Right atrium auricular region (tissue), 2 donors: ENCODE data around the gene UNK. TPM values are rescaled to one million over a fixed set of nuclear protein-coding genes. Genes with fewer than 3 reads are reported as not detected.
A peak's percentile ranks its signal among the peaks of the same experiment; 100 is the strongest.

Source experiments
- DNase-seq: peaks from one replicate; pipeline ENCODE4 v3.0.0-alpha.2; 2019; ENCODE audit warnings: low spot score
- H3K27ac ChIP-seq, 2 donors: fragments of 200-600 bp; sonication (generic); 1 replicate in 1 of 2; 2 replicates in 1 of 2; pipeline ENCODE4 v1.5.1; 2016 to 2019
- H3K27me3 ChIP-seq, 2 donors: fragments of 200-600 bp; sonication (generic); one replicate each; pipeline versions ENCODE4 v1.5.1 to v1.6.0; 2017 to 2019
- H3K36me3 ChIP-seq: fragments of 200-600 bp; sonication (generic); one replicate; pipeline ENCODE4 v1.5.1; 2016
- H3K4me1 ChIP-seq, 2 donors: fragments of 200-600 bp; sonication (generic); one replicate each; pipeline versions ENCODE4 v1.5.1 to v1.6.0; 2017 to 2019
- H3K4me3 ChIP-seq, 2 donors: fragments of 200-600 bp; sonication (generic); 1 replicate in 1 of 2; 2 replicates in 1 of 2; pipeline ENCODE4 v1.5.1; 2017 to 2019; ENCODE audit warnings: mild to moderate bottlenecking in 1 of 2, moderate library complexity in 1 of 2
- H3K9me3 ChIP-seq, 2 donors: fragments of 200-600 bp; sonication (generic); one replicate each; pipeline ENCODE4 v1.5.1; 2019
- total RNA-seq, 2 donors: library from RNA; depleted of rRNA; stranded (reverse); fragments of >200 nt; gene quantifications; one replicate each; pipeline ENCODE4 v1.1.0, GENCODE V29; 2016
- TF ChIP-seq, protein P1 (sequence below), 2 donors: fragments of 200-600 bp; sonication (generic); IDR thresholded peaks; one replicate each; pipeline ENCODE4 v1.5.1; 2019; ENCODE audit warnings: antibody characterized with exemption in 2 of 2

UNK gene
- total RNA-seq, 2 donors from 2014 or later, result 18.8 to 25.3 TPM

GRCh38 chr17:75762513-75763268 lies 21.9 kb upstream of the UNK start:
- peaks cover 0 to 22% of the 10 kb centered on the region in 2 donors for H3K4me1 ChIP-seq
- no peaks in the 10 kb centered on the region for H3K27me3 ChIP-seq
- no peak overlapping the region for H3K4me3 ChIP-seq
- no peaks in the 10 kb centered on the region for H3K9me3 ChIP-seq
- DNase-seq, result no peak
- no peak overlapping the region for H3K27ac ChIP-seq
- TF ChIP-seq, protein P1, sequence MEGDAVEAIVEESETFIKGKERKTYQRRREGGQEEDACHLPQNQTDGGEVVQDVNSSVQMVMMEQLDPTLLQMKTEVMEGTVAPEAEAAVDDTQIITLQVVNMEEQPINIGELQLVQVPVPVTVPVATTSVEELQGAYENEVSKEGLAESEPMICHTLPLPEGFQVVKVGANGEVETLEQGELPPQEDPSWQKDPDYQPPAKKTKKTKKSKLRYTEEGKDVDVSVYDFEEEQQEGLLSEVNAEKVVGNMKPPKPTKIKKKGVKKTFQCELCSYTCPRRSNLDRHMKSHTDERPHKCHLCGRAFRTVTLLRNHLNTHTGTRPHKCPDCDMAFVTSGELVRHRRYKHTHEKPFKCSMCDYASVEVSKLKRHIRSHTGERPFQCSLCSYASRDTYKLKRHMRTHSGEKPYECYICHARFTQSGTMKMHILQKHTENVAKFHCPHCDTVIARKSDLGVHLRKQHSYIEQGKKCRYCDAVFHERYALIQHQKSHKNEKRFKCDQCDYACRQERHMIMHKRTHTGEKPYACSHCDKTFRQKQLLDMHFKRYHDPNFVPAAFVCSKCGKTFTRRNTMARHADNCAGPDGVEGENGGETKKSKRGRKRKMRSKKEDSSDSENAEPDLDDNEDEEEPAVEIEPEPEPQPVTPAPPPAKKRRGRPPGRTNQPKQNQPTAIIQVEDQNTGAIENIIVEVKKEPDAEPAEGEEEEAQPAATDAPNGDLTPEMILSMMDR (IDR thresholded peaks at IDR 0.05), result no peak
- H3K36me3 ChIP-seq, result no peaks in the 10 kb centered on the region

GRCh38 chr17:75763269-75763607 lies 21.4 kb upstream of the UNK start:
- Histone ChIP-seq H3K4me1 (peaks cover 0 to 22% of the 10 kb centered on the region in 2 donors), H3K27me3 (no peaks in the 10 kb centered on the region), H3K36me3 (no peaks in the 10 kb centered on the region), H3K27ac (no peak overlapping the region), H3K9me3 (no peaks in the 10 kb centered on the region), H3K4me3 (no peak overlapping the region)
- no peak for DNase-seq
- TF ChIP-seq, protein P1 (IDR thresholded peaks at IDR 0.05), result no peak

DNA sequence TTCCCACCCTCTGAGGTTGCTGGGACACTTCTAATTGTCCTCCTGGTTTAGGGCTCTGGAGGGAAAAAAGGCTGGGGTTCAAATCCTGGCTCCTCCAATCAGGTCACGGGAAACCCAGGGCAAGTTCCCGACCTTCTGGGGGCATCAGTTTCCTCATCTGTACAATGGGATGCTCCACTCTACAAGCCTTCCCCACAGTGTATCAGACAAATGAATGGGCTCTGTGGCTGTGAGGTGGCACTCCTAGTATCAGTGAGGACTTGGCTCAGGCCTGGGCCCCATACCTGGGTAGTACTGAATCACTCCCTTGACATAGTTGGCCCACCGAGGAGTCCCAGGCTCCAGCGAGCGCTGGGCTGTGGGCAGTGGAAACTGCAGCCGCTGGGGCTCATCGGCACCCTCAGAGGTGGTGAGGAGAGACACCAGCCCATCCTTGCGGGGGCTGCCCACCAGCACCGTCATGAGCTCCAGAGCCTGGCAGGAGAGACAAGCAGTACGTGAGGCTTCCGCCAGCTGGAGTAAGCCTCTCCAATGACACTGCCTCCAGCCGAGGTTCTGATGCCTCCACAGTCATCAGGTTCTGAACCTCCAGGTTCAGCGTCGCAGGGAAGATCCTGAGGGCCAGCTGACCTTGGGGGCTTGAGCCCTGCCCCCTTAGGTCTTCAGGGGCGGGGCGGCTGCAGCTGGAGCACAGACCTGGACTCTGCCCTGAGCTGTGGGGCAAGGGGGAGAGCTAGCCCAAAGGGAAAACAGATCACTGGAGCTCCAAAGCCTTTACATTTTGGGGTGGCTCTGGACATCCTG lies 20.8 kb upstream of the UNK start:
- H3K4me1 ChIP-seq, result peaks cover 0 to 22% of the 10 kb centered on the region in 2 donors
- H3K36me3 ChIP-seq, result no peaks in the 10 kb centered on the region
- peak overlapping the region; percentile 90 to 92 for H3K27ac ChIP-seq

GRCh38 chr17:75764417-75764710 lies 20.2 kb upstream of the UNK start:
- Histone ChIP-seq H3K27ac (peak overlapping the region; percentile 90 to 92), H3K9me3 (no peaks in the 10 kb centered on the region), H3K27me3 (no peaks in the 10 kb centered on the region), H3K36me3 (no peaks in the 10 kb centered on the region), H3K4me1 (peaks cover 0 to 22% of the 10 kb centered on the region in 2 donors), H3K4me3 (peak overlapping the region; percentile 64 to 79)
- TF ChIP-seq, protein P1 (IDR thresholded peaks at IDR 0.05), result peak in 1 of 2 donors; percentile 33
- DNase-seq, result no peak

More for the DNA sequence above, 20.8 kb upstream of the UNK start:
- Histone ChIP-seq H3K4me3 (peak overlapping the region; percentile 64 to 79), H3K27me3 (no peaks in the 10 kb centered on the region), H3K9me3 (no peaks in the 10 kb centered on the region)
- TF ChIP-seq, protein P1 (IDR thresholded peaks at IDR 0.05), result no peak
- DNase-seq, result no peak

- Histone ChIP-seq H3K9me3 (no peaks in the 10 kb centered on the region), H3K27ac (peak within 1 kb of the TSS; percentile 90 to 92), H3K4me3 (peak within 1 kb of the TSS; percentile 64 to 79), H3K27me3 (no peaks in the 10 kb centered on the region), H3K36me3 (no peaks in the 10 kb centered on the region), H3K4me1 (peaks cover 0 to 22% of the 10 kb centered on the region in 2 donors)
- TF ChIP-seq, protein P1 (IDR thresholded peaks at IDR 0.05), result peak in 1 of 2 donors; percentile 83
- DNase-seq, result peak; percentile 80
Measured at GRCh38 chr17:75764711-75765421, 19.7 kb upstream of the UNK start, which contains the start of gene GALK1. TSS of gene GALK1 (minus strand) at chr17:75765192. CDS start at chr17:75765136, 56 bp downstream.
